ENCODE results near the gene DCTPP1. TPM values are rescaled to one million over a fixed set of nuclear protein-coding genes. Genes with fewer than 3 reads are reported as not detected.

The DCTPP1 gene
- polyA plus RNA-seq, 2 of the 4 experiments (the other 2 are of a cell fraction): 105 to 121 TPM

GRCh38 chr16:30378236-30379157 lies 51.3 kb downstream of the DCTPP1 start (continued):
- TF ChIP-seq ELK1 (IDR thresholded peaks at IDR 0.05; ENCODE audit: low read depth, low read length): no peak
- no peak for TF ChIP-seq ZSCAN20 (CRISPR knock-in tag; IDR thresholded peaks at IDR 0.05)
- no peak for TF ChIP-seq MYC (IDR thresholded peaks at IDR 0.05; ENCODE audit: borderline replicate concordance, low read length)
- no peak for TF ChIP-seq TP53 (CRISPR knock-in tag; IDR thresholded peaks at IDR 0.05)
- TF ChIP-seq JUN (IDR thresholded peaks at IDR 0.05): peak; percentile 20 to 62; a peak in 3 of 5 replicates
- TF ChIP-seq BHLHE40 (IDR thresholded peaks at IDR 0.05; ENCODE audit: low read depth, low read length): no peak
- TF ChIP-seq MAFK (IDR thresholded peaks at IDR 0.05; ENCODE audit: partially characterized antibody): no peak
- no peak for TF ChIP-seq HMGXB4 (CRISPR knock-in tag; IDR thresholded peaks at IDR 0.05; ENCODE audit: borderline replicate concordance)
- TF ChIP-seq HEYL (CRISPR knock-in tag; IDR thresholded peaks at IDR 0.05): no peak
- peak; percentile 14; the same call in 1 of the 2 replicates for TF ChIP-seq PHF8 (IDR thresholded peaks at IDR 0.05; ENCODE audit: borderline replicate concordance, low read depth)
- TF ChIP-seq MAX (IDR thresholded peaks at IDR 0.05): peak; percentile 78
- TF ChIP-seq HOXB13 (CRISPR knock-in tag; IDR thresholded peaks at IDR 0.05; ENCODE audit: low read depth): no peak
- no peak for TF ChIP-seq NFE2L2 (conservative IDR thresholded peaks at IDR 0.05; ENCODE audit: low read length)
- no peak for TF ChIP-seq ZFP36 (IDR thresholded peaks at IDR 0.05; ENCODE audit: borderline replicate concordance, partially characterized antibody)
- TF ChIP-seq HOXA7 (CRISPR knock-in tag; IDR thresholded peaks at IDR 0.05): no peak
- no peak for TF ChIP-seq CHD2 (IDR thresholded peaks at IDR 0.05; ENCODE audit: low read length, partially characterized antibody)
- no peak for TF ChIP-seq SREBF2 (IDR thresholded peaks at IDR 0.05)

GRCh38 chr16:30377812-30378235 lies 52.0 kb downstream of the DCTPP1 start:
- CTCF ChIA-PET: interaction anchor here (1.0 to 2.1 kb wide), 4 partner anchors 13 to 34 kb away, joined by 3 to 6 read pairs (median 6); partner anchors contain the start of gene ZNF48
- DNase-seq (ENCODE audit: low read depth in 1 of 2, low spot score in 1 of 2) (peak; percentile 93 to 94), FAIRE-seq (no peak)
- TF ChIP-seq HOXB5 (CRISPR knock-in tag; IDR thresholded peaks at IDR 0.05) (no peak), HOXB13 (CRISPR knock-in tag; IDR thresholded peaks at IDR 0.05; ENCODE audit: low read depth) (peak; percentile 58; the same call in 1 of the 2 replicates), SREBF2 (IDR thresholded peaks at IDR 0.05) (no peak), NR3C1 (IDR thresholded peaks at IDR 0.05) (no peak), EHMT2 (IDR thresholded peaks at IDR 0.05; ENCODE audit: low read depth) (no peak), CEBPB (IDR thresholded peaks at IDR 0.05) (no peak), MAFK (IDR thresholded peaks at IDR 0.05; ENCODE audit: partially characterized antibody) (no peak), TFCP2L1 (CRISPR knock-in tag; IDR thresholded peaks at IDR 0.05) (no peak), ELK1 (IDR thresholded peaks at IDR 0.05; ENCODE audit: low read depth, low read length) (no peak), PHF8 (IDR thresholded peaks at IDR 0.05; ENCODE audit: borderline replicate concordance, low read depth) (peak; percentile 89), RARB (CRISPR knock-in tag; IDR thresholded peaks at IDR 0.05) (no peak), BCL3 (IDR thresholded peaks at IDR 0.05) (peak; percentile 63; the same call in 2 of the 3 replicates), HMGXB4 (CRISPR knock-in tag; IDR thresholded peaks at IDR 0.05; ENCODE audit: borderline replicate concordance) (no peak), CHD2 (IDR thresholded peaks at IDR 0.05; ENCODE audit: low read length, partially characterized antibody) (no peak), FOSB (CRISPR knock-in tag; IDR thresholded peaks at IDR 0.05) (0 out of 2 replicates have a peak, but pooled peaks have one; percentile 59), ZSCAN20 (CRISPR knock-in tag; IDR thresholded peaks at IDR 0.05) (no peak), RCOR1 (IDR thresholded peaks at IDR 0.05; ENCODE audit: low read depth, low read length) (no peak), JUN (IDR thresholded peaks at IDR 0.05) (peak; percentile 81 to 96), MAX (IDR thresholded peaks at IDR 0.05) (peak; percentile 83)

More at GRCh38 chr16:30377812-30378235, 52.0 kb downstream of the DCTPP1 start:
- Histone ChIP-seq H3K4me2 (peak overlapping the region; percentile 73), H3K4me1 (peaks cover 12% of the 10 kb centered on the region), H3K4me3 (peak overlapping the region; percentile 84), H3K9me3 (no peaks in the 10 kb centered on the region), H3K27ac (peak overlapping the region; percentile 93 to 96)
- 1% methylated on average over 31 of the region's 39 CpGs for WGBS (ENCODE audit: missing lambda C conversion rate)
- peak; percentile 75 to 76 for ATAC-seq
- POLR2A ChIA-PET: interaction anchor here (0.6 to 2.0 kb wide), 5 partner anchors 17 to 932 kb away, joined by 3 to 7 read pairs (median 4); partner anchors contain the start of genes ZNF48 and ZNF771

Data from A549 (cell line).